ENCODE measurements around the gene ITFG1. TPM values are rescaled to one million over a fixed set of nuclear protein-coding genes. Genes with fewer than 3 reads are reported as not detected.
"Not testable (repeated sequence)": the region's sequence is repeated elsewhere in the genome, so short reads cannot be mapped to it uniquely, and the experiment has no call there.

Gene ITFG1
- total RNA-seq, 1 donor from 2014 or later = 29.3 TPM

- intact Hi-C loops (cut with micrococcal nuclease) = not testable (repeated sequence)
Measured at GRCh38 chr16:47347021-47347696, 113.7 kb downstream of the ITFG1 start.

GRCh38 chr16:47342055-47342454 is 118.8 kb downstream of the ITFG1 start:
- intact Hi-C loops (cut with micrococcal nuclease) = no loop called here

- intact Hi-C loops (cut with micrococcal nuclease) = not testable (repeated sequence)
Measured at GRCh38 chr16:47330562-47330961, 130.3 kb downstream of the ITFG1 start.

GRCh38 chr16:47324309-47324708 is 136.6 kb downstream of the ITFG1 start:
- intact Hi-C loops (cut with micrococcal nuclease) = not testable (repeated sequence)

- intact Hi-C loops (cut with micrococcal nuclease) = no loop called here
Measured at GRCh38 chr16:47323241-47323640, 137.6 kb downstream of the ITFG1 start.

- intact Hi-C loops (cut with micrococcal nuclease) = no loop called here
Measured at GRCh38 chr16:47320546-47321310, 140.1 kb downstream of the ITFG1 start.

- intact Hi-C loops (cut with micrococcal nuclease) = no loop called here
Measured at GRCh38 chr16:47317465-47318240, 143.2 kb downstream of the ITFG1 start.

- intact Hi-C loops (cut with micrococcal nuclease) = no loop called here
Measured at GRCh38 chr16:47316442-47317015, 144.3 kb downstream of the ITFG1 start.

- intact Hi-C loops (cut with micrococcal nuclease) = no loop called here
Measured at GRCh38 chr16:47311738-47312505, 148.9 kb downstream of the ITFG1 start.

- intact Hi-C loops (cut with micrococcal nuclease) = no loop called here
Measured at GRCh38 chr16:47310792-47311211, 150.1 kb downstream of the ITFG1 start.

GRCh38 chr16:47309581-47310312 is 151.1 kb downstream of the ITFG1 start:
- intact Hi-C loops (cut with micrococcal nuclease) = no loop called here

- intact Hi-C loops (cut with micrococcal nuclease) = no loop called here
Measured at GRCh38 chr16:47308601-47309000, 152.3 kb downstream of the ITFG1 start.

GRCh38 chr16:47304563-47304962 is 156.3 kb downstream of the ITFG1 start:
- intact Hi-C loops (cut with micrococcal nuclease) = no loop called here

GRCh38 chr16:47299587-47299986 is 161.3 kb downstream of the ITFG1 start:
- intact Hi-C loops (cut with micrococcal nuclease) = no loop called here

GRCh38 chr16:47284999-47285398 is 175.9 kb downstream of the ITFG1 start:
- intact Hi-C loops (cut with micrococcal nuclease) = no loop called here

GRCh38 chr16:47278306-47278970 is 182.4 kb downstream of the ITFG1 start:
- intact Hi-C loops (cut with micrococcal nuclease) = no loop called here

GRCh38 chr16:47276522-47276921 is 184.3 kb downstream of the ITFG1 start:
- intact Hi-C loops (cut with micrococcal nuclease) = no loop called here

- intact Hi-C loops (cut with micrococcal nuclease) = no loop called here
Measured at GRCh38 chr16:47262938-47263337, 197.9 kb downstream of the ITFG1 start.

GRCh38 chr16:47260503-47260902 is 200.4 kb downstream of the ITFG1 start:
- intact Hi-C loops (cut with micrococcal nuclease) = no loop called here

Measured in T-helper 2 cell treated with Interferon-gamma antibody and Interleukin-4, amounts not matched to agents 100 ng/mL and 5 ng/mL, for 36 hours (primary cell).